ENCODE measurements around the gene BLOC1S2. TPM values are rescaled to one million over a fixed set of nuclear protein-coding genes. Genes with fewer than 3 reads are reported as not detected.

Gene BLOC1S2
- total and polyA plus RNA-seq, 2 experiments from 2014 or later = 69.0 to 72.8 TPM

- Histone ChIP-seq H3K27me3 (ENCODE audit: insufficient read depth) (no peaks in the 10 kb centered on the region), H3F3A (replicated peaks; ENCODE audit: low read depth) (no peaks in the 10 kb centered on the region), H3K27ac (ENCODE audit: low read depth) (no peak overlapping the region), H3K4me2 (no peak overlapping the region), H3K36me3 (ENCODE audit: insufficient read depth) (no peaks in the 10 kb centered on the region), H3K4me1 (ENCODE audit: insufficient read depth) (no peaks in the 10 kb centered on the region), H2AFZ (no peak overlapping the region), H4K20me1 (replicated peaks; ENCODE audit: insufficient read depth) (no peaks in the 10 kb centered on the region), H3K4me3 (no peak overlapping the region), H3K9me2 (ENCODE audit: insufficient read depth) (no peaks in the 10 kb centered on the region), H3K79me2 (replicated peaks; ENCODE audit: insufficient read depth) (no peaks in the 10 kb centered on the region)
- Mint-ChIP-seq H3K9me3 (no peaks in the 10 kb centered on the region), H3K27me3 (ENCODE audit: insufficient read depth, low read depth, poor library complexity) (peaks cover 4% of the 10 kb centered on the region), H3K36me3 (ENCODE audit: low read depth) (no peaks in the 10 kb centered on the region), H3K4me1 (peaks cover 7% of the 10 kb centered on the region), H3K27ac (no peak overlapping the region), H3K4me3 (no peak overlapping the region)
- no peak for DNase-seq (ENCODE audit: low spot score)
- TF ChIP-seq CTCF (conservative IDR thresholded peaks at IDR 0.05; ENCODE audit: low read depth in 2 of 2) (no peak), REST (IDR thresholded peaks at IDR 0.05; ENCODE audit: unreplicated experiment) (no peak)
- ATAC-seq = no peak
Observed at GRCh38 chr10:100318207-100318606, 31.7 kb upstream of the BLOC1S2 start.

- no peaks in the 10 kb centered on the region for H3K9me2 ChIP-seq (ENCODE audit: insufficient read depth)
- no peak overlapping the region for H3K4me3 ChIP-seq
- Mint-ChIP-seq H3K27ac (no peak overlapping the region), H3K4me1 (peaks cover 7% of the 10 kb centered on the region), H3K27me3 (ENCODE audit: insufficient read depth, low read depth, poor library complexity) (peaks cover 3% of the 10 kb centered on the region), H3K36me3 (ENCODE audit: low read depth) (no peaks in the 10 kb centered on the region), H3K4me3 (no peak overlapping the region), H3K9me3 (no peaks in the 10 kb centered on the region)
- H2AFZ ChIP-seq = peak overlapping the region; percentile 54; the same call in 1 of the 2 replicates
- no peaks in the 10 kb centered on the region for H3F3A ChIP-seq (replicated peaks; ENCODE audit: low read depth)
- no peaks in the 10 kb centered on the region for H3K79me2 ChIP-seq (replicated peaks; ENCODE audit: insufficient read depth)
- TF ChIP-seq CREB1 (CRISPR knock-in tag; IDR thresholded peaks at IDR 0.05; ENCODE audit: low read depth) = no peak
- no peak for TF ChIP-seq POLR2AphosphoS5 (IDR thresholded peaks at IDR 0.05; ENCODE audit: low read depth)
- TF ChIP-seq EZH2phosphoT487 (IDR thresholded peaks at IDR 0.05; ENCODE audit: unreplicated experiment) = no peak
- no peak overlapping the region for H3K27ac ChIP-seq (ENCODE audit: low read depth)
- H3K27me3 ChIP-seq (ENCODE audit: insufficient read depth) = no peaks in the 10 kb centered on the region
- DNase-seq (ENCODE audit: low spot score) (no peak), ATAC-seq (no peak)
- no peaks in the 10 kb centered on the region for H3K4me1 ChIP-seq (ENCODE audit: insufficient read depth)
- no peaks in the 10 kb centered on the region for H4K20me1 ChIP-seq (replicated peaks; ENCODE audit: insufficient read depth)
- no peak overlapping the region for H3K4me2 ChIP-seq
- no peaks in the 10 kb centered on the region for H3K36me3 ChIP-seq (ENCODE audit: insufficient read depth)
Observed at GRCh38 chr10:100315615-100316014, 29.1 kb upstream of the BLOC1S2 start.

GRCh38 chr10:100311298-100311697, 24.8 kb upstream of the BLOC1S2 start:
- no peak overlapping the region for H3K4me3 ChIP-seq
- H2AFZ ChIP-seq = no peak overlapping the region
- Mint-ChIP-seq H3K9me3 (no peaks in the 10 kb centered on the region), H3K27me3 (ENCODE audit: insufficient read depth, low read depth, poor library complexity) (peaks cover 6% of the 10 kb centered on the region), H3K4me3 (no peak overlapping the region), H3K27ac (no peak overlapping the region), H3K36me3 (ENCODE audit: low read depth) (no peaks in the 10 kb centered on the region), H3K4me1 (peaks cover 7% of the 10 kb centered on the region)
- no peaks in the 10 kb centered on the region for H3K79me2 ChIP-seq (replicated peaks; ENCODE audit: insufficient read depth)
- ATAC-seq (no peak), DNase-seq (ENCODE audit: low spot score) (no peak)
- H3F3A ChIP-seq (replicated peaks; ENCODE audit: low read depth) = no peaks in the 10 kb centered on the region
- H3K36me3 ChIP-seq (ENCODE audit: insufficient read depth) = no peaks in the 10 kb centered on the region
- H3K4me2 ChIP-seq = no peak overlapping the region
- no peaks in the 10 kb centered on the region for H3K4me1 ChIP-seq (ENCODE audit: insufficient read depth)
- H3K9me2 ChIP-seq (ENCODE audit: insufficient read depth) = no peaks in the 10 kb centered on the region
- H3K27ac ChIP-seq (ENCODE audit: low read depth) = no peak overlapping the region
- H4K20me1 ChIP-seq (replicated peaks; ENCODE audit: insufficient read depth) = no peaks in the 10 kb centered on the region
- H3K27me3 ChIP-seq (ENCODE audit: insufficient read depth) = no peaks in the 10 kb centered on the region
- TF ChIP-seq NANOG (IDR thresholded peaks at IDR 0.05; ENCODE audit: borderline replicate concordance) (no peak), REST (IDR thresholded peaks at IDR 0.05; ENCODE audit: unreplicated experiment) (no peak), CTCF (conservative IDR thresholded peaks at IDR 0.05; ENCODE audit: low read depth in 2 of 2) (no peak), EZH2phosphoT487 (IDR thresholded peaks at IDR 0.05; ENCODE audit: unreplicated experiment) (no peak), CREB1 (CRISPR knock-in tag; IDR thresholded peaks at IDR 0.05; ENCODE audit: low read depth) (no peak), POLR2AphosphoS5 (IDR thresholded peaks at IDR 0.05; ENCODE audit: low read depth) (no peak)

Measured in GM23338 (cell line).